IPS-18c (cell line): ENCODE measurements around the gene CST7.

Experiments used
- H3K4me3 ChIP-seq: 2 replicates; pipeline ENCODE4 v1.7.0; 2013; ENCODE audit warnings: low read depth, mild to moderate bottlenecking, low read length, moderate library complexity; ENCODE audit not compliant: insufficient read depth
- H3K9me3 ChIP-seq: one replicate; pipeline ENCODE4 v1.6.1; 2013; ENCODE audit warnings: mild to moderate bottlenecking, low read length, moderate library complexity; ENCODE audit not compliant: control insufficient read depth, insufficient read depth

Gene CST7

DNA sequence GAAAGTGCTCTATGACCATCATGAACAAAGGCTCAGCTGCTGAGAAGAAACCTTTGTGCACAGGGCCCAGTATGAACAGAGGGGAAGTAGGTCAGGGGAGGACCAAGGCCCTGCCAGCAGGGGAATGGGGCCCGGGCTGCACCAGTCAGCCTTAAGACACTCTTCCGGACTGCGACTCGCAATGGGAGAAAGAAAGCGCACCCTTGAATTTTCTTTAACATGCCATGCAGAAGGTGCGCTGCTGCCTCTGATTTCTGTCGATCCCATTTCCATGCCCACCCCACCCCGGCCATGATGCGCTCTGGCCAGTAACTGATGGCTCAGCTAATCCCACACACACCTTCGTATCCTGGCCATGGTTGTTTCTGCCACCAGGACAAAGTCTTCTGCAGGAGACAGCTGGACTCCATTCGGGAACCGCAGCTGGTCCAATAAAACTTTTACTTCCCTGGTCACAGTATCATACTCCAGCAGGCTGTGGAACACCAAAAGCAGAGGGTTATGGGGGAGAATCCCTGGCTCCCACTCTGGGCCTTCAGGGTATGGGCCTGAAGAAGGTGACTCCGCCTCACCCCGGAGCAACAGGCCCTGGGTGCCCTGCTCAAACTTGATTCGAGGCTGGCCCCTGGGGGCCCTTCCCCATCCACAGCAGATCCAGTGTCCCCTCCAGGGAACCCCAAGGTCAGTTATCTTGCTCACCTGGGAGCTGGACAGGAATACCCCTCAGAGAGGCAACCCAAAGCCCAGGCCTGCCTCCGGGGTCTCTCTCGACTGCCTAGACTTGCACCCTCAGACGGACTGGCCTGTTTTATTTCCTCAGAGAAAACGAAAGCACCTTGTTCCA lies 20.3 kb downstream of the CST7 start:
- Histone ChIP-seq H3K9me3 (no peaks in the 10 kb centered on the region), H3K4me3 (no peak overlapping the region)

- no peaks in the 10 kb centered on the region for H3K9me3 ChIP-seq
- H3K4me3 ChIP-seq: no peak overlapping the region
Observed at GRCh38 chr20:24970030-24970553, 21.0 kb downstream of the CST7 start.

DNA sequence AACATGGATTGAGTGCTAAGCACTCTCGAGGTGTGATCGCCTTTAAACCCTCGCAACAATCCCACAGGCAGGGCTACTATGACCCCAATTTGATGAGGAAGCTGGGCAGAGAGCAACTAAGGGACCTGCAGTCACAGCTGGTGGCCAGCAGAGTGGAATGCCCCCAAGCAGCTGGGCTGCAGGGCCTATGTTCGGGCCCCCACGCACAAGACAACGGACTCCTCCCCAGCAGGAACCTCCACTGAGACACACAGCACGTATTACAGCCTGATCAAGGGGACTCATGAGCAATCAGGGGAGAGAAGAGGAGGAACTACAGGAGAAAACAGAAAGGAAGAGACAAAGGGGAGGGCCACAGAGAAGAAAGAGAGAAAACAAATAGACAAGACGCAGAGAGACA lies 21.7 kb downstream of the CST7 start:
- no peak overlapping the region for H3K4me3 ChIP-seq

GRCh38 chr20:24971376-24972101 lies 22.5 kb downstream of the CST7 start:
- Histone ChIP-seq H3K4me3 (no peak overlapping the region), H3K9me3 (no peaks in the 10 kb centered on the region)

More for the DNA sequence above, 21.7 kb downstream of the CST7 start:
- H3K9me3 ChIP-seq: no peaks in the 10 kb centered on the region

DNA sequence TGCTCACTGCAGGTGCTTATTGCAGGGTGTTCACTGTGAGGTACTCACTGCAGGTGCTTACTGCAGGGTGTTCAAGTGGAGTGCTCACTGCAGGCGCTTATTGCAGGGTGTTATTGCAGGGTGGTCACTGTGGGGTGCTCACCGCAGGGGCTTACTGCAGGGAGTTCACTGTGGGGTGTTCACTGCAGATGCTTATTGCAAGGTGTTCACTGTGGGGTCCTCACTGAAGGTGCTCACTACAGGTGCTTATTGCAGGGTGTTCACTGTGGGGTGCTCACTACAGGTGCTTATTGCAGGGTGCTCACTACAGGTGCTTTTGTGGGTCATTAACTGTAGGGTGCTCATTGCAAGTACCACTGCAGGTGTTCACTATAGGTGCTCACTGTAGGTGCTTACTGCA lies 23.3 kb downstream of the CST7 start:
- H3K4me3 ChIP-seq: no peak overlapping the region

GRCh38 chr20:24977336-24977735 lies 28.3 kb downstream of the CST7 start:
- no peak overlapping the region for H3K4me3 ChIP-seq
- H3K9me3 ChIP-seq: no peaks in the 10 kb centered on the region

More for the DNA sequence above, 23.3 kb downstream of the CST7 start:
- H3K9me3 ChIP-seq: no peaks in the 10 kb centered on the region

- H3K4me3 ChIP-seq: no peak overlapping the region
- no peaks in the 10 kb centered on the region for H3K9me3 ChIP-seq
Observed at GRCh38 chr20:24977797-24978196, 28.7 kb downstream of the CST7 start.

DNA sequence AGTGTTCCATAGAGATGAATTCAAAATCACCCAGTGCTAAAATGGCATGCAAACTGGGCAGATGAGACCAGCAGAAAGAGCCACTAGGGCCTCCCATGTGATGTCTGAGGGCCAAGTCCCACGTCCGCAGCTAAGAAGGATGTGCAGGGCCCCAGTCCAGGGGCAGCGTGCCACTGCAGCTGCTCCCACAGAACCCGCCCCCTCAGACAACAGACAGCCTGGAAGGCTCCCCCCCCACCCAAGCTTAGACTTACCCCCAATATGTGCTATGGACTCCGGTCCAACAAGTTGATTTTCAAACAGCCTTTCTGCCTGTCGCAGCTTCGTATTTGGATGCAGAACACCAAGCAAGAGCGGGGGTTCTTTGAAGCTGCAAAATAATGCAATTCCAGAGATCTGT lies 29.4 kb downstream of the CST7 start:
- Histone ChIP-seq H3K4me3 (no peak overlapping the region), H3K9me3 (no peaks in the 10 kb centered on the region)

DNA sequence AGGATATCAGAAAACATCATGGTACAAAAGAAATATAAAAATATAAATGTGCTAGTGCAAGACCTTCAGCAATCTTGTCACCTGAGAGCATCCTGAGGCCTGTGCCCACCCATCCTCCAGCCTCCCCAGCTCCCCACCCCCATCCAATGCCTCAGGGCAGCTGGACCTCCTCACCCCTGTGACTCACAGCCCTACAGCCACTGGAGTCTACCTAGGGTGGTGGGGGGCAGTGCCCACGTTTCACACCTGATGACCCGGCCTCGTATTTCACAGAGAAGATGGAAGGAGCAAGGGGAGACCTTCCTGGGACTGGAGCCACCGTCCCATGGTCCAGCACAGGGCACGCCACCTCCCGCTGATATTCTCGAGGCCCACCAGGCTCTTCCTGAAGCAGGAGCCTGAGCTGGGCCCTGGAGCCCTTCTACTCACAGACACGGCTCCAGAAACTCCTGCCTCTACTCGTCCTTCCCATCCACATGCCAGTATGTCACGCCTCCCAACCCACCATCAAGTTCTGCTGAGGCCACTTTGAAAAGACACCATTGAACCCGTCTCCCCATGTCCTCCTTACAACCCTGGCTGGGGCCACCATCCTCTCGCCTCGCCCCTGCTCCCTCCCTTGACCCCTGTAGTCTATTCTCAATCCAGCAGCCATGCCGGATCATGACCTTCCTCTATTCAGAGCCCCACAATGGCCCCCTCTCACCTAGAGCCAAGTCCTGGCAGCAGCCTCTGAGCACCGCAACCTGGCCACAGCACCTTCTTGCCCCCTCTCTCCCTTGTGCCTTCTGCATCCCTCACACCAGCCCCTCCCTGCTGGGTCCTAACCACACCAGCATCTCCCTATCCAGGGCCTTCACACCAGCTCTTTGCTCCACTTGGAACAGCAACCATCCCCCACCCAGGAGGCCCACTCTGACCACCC lies 30.2 kb downstream of the CST7 start:
- no peak overlapping the region for H3K4me3 ChIP-seq
- no peaks in the 10 kb centered on the region for H3K9me3 ChIP-seq

DNA sequence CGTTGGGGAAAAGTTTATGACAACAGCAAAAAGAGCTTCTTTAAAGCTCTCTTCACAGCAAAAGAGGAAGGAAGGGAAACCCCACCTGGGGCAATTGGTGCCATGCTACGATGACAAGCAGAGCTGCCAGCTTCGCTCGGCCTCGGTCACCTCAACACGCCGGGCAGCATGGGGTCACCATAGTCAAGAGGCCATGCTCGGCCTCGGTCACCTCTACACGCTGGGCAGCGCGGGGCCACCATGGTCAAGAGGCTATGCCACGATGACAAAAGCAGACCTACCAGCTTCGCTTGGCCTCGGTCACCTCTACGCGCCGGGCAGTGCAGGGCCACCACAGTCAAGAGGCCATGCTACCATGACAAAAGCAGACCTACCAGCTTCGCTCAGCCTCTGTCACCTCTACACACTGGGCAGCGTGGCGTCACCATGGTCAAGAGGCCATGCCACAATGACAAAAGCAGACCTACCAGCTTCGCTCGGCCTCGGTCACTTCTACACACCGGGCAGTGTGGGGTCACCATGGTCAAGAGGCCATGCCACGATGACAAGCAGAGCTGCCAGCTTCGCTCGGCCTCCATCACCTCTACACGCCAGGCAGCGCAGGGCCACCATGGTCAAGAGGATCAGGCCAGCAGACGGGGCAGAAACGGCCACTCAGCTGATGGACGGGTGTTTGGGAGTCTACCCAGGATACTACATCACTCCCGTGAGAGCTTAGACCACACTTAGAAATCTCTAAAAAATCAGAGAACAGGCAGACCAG lies 31.4 kb downstream of the CST7 start:
- H3K4me3 ChIP-seq: no peak overlapping the region
- no peaks in the 10 kb centered on the region for H3K9me3 ChIP-seq

DNA sequence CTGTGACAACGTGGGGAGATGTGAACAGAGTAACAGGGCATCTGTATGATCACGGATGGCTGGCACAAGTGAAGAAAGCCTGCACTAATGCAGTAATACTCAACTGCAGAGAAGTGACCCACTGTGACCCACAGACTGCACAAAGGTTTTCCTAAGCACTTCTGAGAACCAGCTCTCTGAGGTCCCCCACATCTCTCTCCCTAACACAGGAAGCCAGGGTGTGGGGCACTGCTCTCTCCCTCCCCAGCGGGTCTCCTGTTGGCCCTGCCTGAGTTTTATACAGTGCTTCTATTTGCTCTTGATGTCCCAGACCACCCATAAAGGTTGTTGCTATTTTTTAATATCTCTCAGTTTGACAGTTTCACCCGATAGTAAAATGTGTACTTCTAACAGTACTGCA lies 32.2 kb downstream of the CST7 start:
- H3K9me3 ChIP-seq: no peaks in the 10 kb centered on the region
- no peak overlapping the region for H3K4me3 ChIP-seq

- no peaks in the 10 kb centered on the region for H3K9me3 ChIP-seq
Observed at GRCh38 chr20:24981790-24982189, 32.7 kb downstream of the CST7 start.

GRCh38 chr20:24983896-24984295 lies 34.8 kb downstream of the CST7 start:
- no peak overlapping the region for H3K4me3 ChIP-seq
- no peaks in the 10 kb centered on the region for H3K9me3 ChIP-seq

More at GRCh38 chr20:24981790-24982189, 32.7 kb downstream of the CST7 start:
- no peak overlapping the region for H3K4me3 ChIP-seq

DNA sequence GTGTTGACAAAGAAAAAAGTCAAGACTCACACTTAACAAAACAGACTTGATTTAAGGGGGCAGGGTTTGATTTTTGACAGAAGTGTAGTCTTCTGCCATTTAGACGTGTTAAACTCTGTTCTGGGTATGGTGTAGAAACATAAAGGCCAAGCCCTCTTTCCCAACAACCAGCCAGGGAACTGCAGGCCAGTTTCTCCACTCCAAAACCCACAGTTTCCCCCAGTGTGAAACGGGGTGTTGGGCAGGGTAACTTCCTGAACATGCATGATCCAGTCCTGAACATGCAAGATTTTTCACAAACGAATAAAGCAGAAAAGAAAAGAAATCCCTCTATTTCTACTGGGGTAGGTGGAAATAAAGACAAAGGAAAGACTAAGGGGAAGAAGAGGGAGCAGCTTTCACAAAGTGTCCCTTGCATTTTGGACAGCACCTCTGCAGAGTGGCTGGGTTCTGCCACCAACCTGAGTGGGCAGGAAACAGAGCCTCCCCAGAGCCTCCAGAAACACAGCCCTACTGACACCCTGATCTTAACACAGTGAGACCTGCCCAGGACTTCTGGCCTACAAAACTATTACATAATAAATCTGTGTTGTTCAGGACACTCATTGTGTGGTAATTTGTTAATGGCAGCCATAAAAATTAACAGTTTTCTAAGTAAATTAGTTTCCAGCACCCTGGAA lies 36.0 kb downstream of the CST7 start:
- no peak overlapping the region for H3K4me3 ChIP-seq
- no peaks in the 10 kb centered on the region for H3K9me3 ChIP-seq

- Histone ChIP-seq H3K9me3 (no peaks in the 10 kb centered on the region), H3K4me3 (no peak overlapping the region)
Observed at GRCh38 chr20:24985802-24986201, 36.7 kb downstream of the CST7 start.

DNA sequence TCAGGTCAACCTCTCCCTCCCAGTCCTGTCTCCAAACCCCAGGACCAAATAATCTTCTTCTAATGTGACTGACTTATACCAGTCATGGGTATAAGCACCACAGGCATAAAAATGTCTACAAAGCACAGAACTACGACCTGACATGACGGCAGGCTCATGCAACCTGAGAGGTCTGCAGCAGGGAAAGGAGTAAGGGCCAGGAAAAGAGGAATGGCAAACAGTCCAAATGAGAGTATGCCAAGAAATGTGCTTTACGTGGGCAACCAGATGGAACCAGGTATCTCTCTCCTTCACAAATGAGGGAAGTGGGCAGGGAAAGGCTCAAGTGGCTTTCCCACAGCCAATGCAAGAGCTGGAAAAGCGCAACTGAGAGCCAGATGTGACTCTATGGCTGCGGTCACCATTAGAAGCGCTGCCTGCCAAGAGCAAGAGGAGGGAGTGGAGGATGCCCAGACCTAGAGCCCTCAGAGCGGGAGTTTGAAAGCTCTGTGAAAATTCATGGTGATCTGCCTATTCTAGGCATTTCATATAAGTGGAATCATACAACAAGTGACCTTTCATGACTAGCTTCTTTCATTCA lies 37.5 kb downstream of the CST7 start:
- Histone ChIP-seq H3K9me3 (no peaks in the 10 kb centered on the region), H3K4me3 (no peak overlapping the region)
